Mesothelial cell of epicardium (in vitro differentiated cells): ENCODE measurements around the gene PPP1R17. TPM values are rescaled to one million over a fixed set of nuclear protein-coding genes. Genes with fewer than 3 reads are reported as not detected.

ENCODE experiments used
- DNase-seq, 2 experiments: peaks; one replicate each; pipeline ENCODE4 v3.0.0; 2021; ENCODE audit warnings: low spot score in 2 of 2; ENCODE audit not compliant: unreplicated experiment in 2 of 2
- H3K27ac Mint-ChIP-seq: 2 replicates; pipeline ENCODE4 v1.8.0; 2021; ENCODE audit warnings: mixed read lengths
- H3K27me3 Mint-ChIP-seq: 2 replicates; pipeline ENCODE4 v1.8.0; 2021; ENCODE audit warnings: low read depth, mixed read lengths
- H3K36me3 Mint-ChIP-seq: 2 replicates; pipeline ENCODE4 v1.8.0; 2021; ENCODE audit warnings: mixed read lengths
- H3K4me1 Mint-ChIP-seq: 2 replicates; pipeline ENCODE4 v1.8.0; 2021; ENCODE audit warnings: mixed read lengths
- H3K4me3 Mint-ChIP-seq: 2 replicates; pipeline ENCODE4 v1.8.0; 2021; ENCODE audit warnings: mild to moderate bottlenecking, moderate library complexity, mixed read lengths
- H3K9me3 Mint-ChIP-seq: 2 replicates; pipeline ENCODE4 v1.8.0; 2021; ENCODE audit warnings: mixed read lengths
- CTCF ChIP-seq: fragments of 200-600 bp; sonication (generic); IDR thresholded peaks from one replicate; pipeline ENCODE4 v1.5.0; 2021; ENCODE audit warnings: antibody characterized with exemption; ENCODE audit not compliant: unreplicated experiment
- total RNA-seq: library from RNA; stranded (reverse); gene quantifications from 3 replicates; pipeline ENCODE4 v1.2.1, GENCODE V29; 2021

PPP1R17 gene
- total RNA-seq, 1 donor from 2014 or later: not detected

- Mint-ChIP-seq H3K9me3 (no peaks in the 10 kb centered on the region), H3K4me3 (no peak overlapping the region), H3K27ac (no peak overlapping the region), H3K27me3 (peaks cover 11% of the 10 kb centered on the region), H3K4me1 (no peaks in the 10 kb centered on the region), H3K36me3 (no peaks in the 10 kb centered on the region)
- DNase-seq: no peak
- no peak for TF ChIP-seq CTCF
These were observed 37.7 kb downstream of the PPP1R17 start for GRCh38 chr7:31724696-31725095.

DNA sequence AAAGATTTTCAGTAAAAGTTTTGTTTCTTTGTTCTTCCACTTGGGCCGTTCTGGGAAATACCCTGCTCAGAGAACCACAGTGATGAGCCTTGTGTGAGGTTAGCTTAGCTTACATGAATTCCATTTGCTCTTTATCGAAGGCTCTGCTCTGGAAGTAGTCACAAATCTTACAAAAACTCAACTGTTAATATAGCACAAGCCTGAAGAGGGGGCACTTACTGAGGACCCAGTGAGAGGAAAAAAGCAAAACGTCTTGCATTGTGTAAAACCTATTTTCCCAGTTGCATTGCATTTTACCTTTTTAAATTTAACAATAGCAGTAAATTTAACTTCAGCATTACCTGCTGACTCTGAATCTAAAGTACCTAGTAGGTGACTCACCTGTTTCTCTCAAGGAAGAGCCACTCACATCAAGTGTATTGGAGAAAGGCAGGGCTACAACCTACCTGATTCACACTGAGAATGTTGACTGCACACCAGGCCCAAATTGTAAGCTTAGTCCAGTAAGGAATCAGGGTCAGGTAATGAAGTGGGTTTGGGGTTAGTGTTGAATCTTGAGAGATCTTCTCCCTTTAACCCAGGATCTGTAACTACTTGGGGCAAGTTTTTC, 42.3 kb downstream of the PPP1R17 start:
- H3K27me3 Mint-ChIP-seq: no peaks in the 10 kb centered on the region
- H3K9me3 Mint-ChIP-seq: no peaks in the 10 kb centered on the region
- no peak for DNase-seq
- peak; percentile 18 for TF ChIP-seq CTCF
- H3K4me3 Mint-ChIP-seq: no peak overlapping the region
- no peaks in the 10 kb centered on the region for H3K4me1 Mint-ChIP-seq
- H3K27ac Mint-ChIP-seq: no peak overlapping the region
- no peaks in the 10 kb centered on the region for H3K36me3 Mint-ChIP-seq

GRCh38 chr7:31734456-31734855, 47.4 kb downstream of the PPP1R17 start:
- no peak for DNase-seq
- H3K27ac Mint-ChIP-seq: no peak overlapping the region
- TF ChIP-seq CTCF: no peak
- H3K4me3 Mint-ChIP-seq: no peak overlapping the region
- no peaks in the 10 kb centered on the region for H3K4me1 Mint-ChIP-seq
- no peaks in the 10 kb centered on the region for H3K9me3 Mint-ChIP-seq
- H3K27me3 Mint-ChIP-seq: peaks cover 14% of the 10 kb centered on the region
- H3K36me3 Mint-ChIP-seq: no peaks in the 10 kb centered on the region

DNA sequence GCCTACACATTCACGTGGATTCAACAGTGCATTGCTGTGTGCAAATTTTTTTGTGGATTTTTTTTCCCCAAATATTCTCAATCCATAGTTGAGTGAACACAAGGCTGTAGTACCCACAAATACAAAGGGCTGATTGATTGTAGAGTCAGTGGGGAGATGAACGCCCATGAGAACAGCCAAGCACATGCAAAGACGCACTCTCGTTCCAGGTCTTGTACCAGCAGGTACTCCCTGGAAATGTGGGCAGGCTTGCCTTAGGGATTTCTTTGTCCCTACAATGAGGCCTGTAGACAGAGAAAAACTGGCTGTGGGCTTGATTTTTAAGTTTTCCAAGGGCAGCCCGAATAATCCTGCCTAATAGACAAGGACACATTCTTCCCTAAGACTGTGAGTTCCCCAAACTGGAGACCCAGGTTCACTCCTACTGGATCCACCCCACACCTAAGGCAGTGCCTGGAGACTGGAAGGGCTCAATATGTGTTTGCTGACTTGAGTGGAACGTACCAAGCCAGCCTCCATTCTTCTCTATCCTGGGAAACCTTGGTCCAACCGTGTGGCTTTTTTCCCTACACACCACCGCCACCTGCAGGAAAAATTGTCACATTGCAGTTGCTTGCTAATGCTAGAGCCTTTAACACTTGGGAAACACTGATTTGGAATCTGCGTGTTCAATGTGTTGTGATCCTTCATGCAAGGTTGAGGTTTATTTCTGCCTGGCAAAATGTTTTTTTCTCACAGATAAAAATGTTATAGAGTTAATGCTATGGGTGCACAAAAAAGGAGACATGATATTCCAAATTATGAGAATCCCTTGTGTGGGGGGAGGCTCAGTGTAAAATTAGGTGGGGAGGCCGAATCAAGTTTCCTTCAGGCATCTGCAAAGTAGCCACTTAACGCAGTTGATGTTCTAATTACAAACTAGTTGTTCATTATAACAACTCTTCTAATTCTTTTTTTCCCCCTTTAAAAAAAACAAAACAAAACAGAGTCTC, 49.3 kb downstream of the PPP1R17 start:
- Mint-ChIP-seq H3K4me3 (no peak overlapping the region), H3K27me3 (peaks cover 19% of the 10 kb centered on the region), H3K36me3 (no peaks in the 10 kb centered on the region), H3K4me1 (no peaks in the 10 kb centered on the region), H3K9me3 (no peaks in the 10 kb centered on the region), H3K27ac (no peak overlapping the region)
- DNase-seq: peak; percentile 43 to 75
- peak; percentile 98 for TF ChIP-seq CTCF

DNA sequence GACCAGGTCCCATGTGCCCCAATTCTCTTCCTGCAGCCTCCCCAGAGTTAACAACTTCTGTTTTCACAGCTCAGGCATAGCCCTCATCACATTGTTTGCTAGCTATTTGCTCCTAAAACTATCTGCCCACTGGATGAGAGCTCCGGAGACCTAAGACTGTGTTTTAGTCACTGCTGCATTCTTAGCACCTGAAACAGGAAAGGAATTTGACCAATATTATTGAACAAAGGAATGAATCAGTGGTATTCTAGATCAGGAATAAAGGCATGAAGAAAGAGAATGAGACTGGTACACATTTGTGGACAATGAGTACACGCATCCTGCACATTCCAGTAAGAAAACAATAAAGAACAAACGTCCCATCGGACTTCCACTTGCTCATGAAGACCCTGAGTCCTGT, 54.8 kb downstream of the PPP1R17 start:
- TF ChIP-seq CTCF: no peak

More for the DNA sequence above, 54.8 kb downstream of the PPP1R17 start:
- H3K27me3 Mint-ChIP-seq: peaks cover 63% of the 10 kb centered on the region
- H3K27ac Mint-ChIP-seq: no peak overlapping the region
- peaks cover 2% of the 10 kb centered on the region for H3K4me1 Mint-ChIP-seq
- no peaks in the 10 kb centered on the region for H3K36me3 Mint-ChIP-seq
- DNase-seq: no peak
- no peak overlapping the region for H3K4me3 Mint-ChIP-seq
- no peaks in the 10 kb centered on the region for H3K9me3 Mint-ChIP-seq
